OCI-LY7 (cell line): ENCODE data around the gene ZMAT3. TPM values are rescaled to one million over a fixed set of nuclear protein-coding genes. Genes with fewer than 3 reads are reported as not detected.
"Not testable (repeated sequence)": the region's sequence is repeated elsewhere in the genome, so short reads cannot be mapped to it uniquely, and the experiment has no call there.

Experiments
- BruUV-seq: library from RNA; stranded (reverse); fragments of 400-500 nt; replicated peaks from 2 replicates; lab custom pipeline; 2021; lab: Mats Ljungman, UMichigan
- CTCF ChIA-PET: fragments of 300-600 bp; sonication (Branson Sonifier 250); formaldehyde crosslinking; loops from one replicate; lab custom pipeline; 2022; ENCODE audit warnings: antibody characterized with exemption; ENCODE audit not compliant: unreplicated experiment; lab: Charles Lee
- POLR2A ChIA-PET: fragments of 300-600 bp; sonication (Branson Sonifier 250); formaldehyde crosslinking; loops from one replicate; lab custom pipeline; 2022; ENCODE audit warnings: antibody characterized with exemption; lab: Charles Lee
- DNase-seq: peaks from one replicate; pipeline ENCODE4 v3.0.0-alpha.2; 2015; ENCODE audit warnings: low spot score
- H2AFZ ChIP-seq: fragments of 200-600 bp; sonication (generic), shearing (Covaris generic); 2 replicates; pipeline ENCODE4 v1.6.1; 2014; ENCODE audit warnings: mild to moderate bottlenecking, antibody characterized with exemption, low read length, moderate library complexity
- H3K27ac ChIP-seq: fragments of 200-600 bp; sonication (generic); 2 replicates; pipeline ENCODE4 v1.5.1; 2014; ENCODE audit warnings: mixed run types, low read depth, mild to moderate bottlenecking, moderate library complexity, low read length, inconsistent platforms; ENCODE audit not compliant: poor library complexity, severe bottlenecking
- H3K36me3 ChIP-seq: fragments of 200-600 bp; sonication (generic); 2 replicates; pipeline ENCODE4 v1.6.1; 2014; ENCODE audit warnings: mild to moderate bottlenecking, antibody characterized with exemption, low read length, moderate library complexity, mixed read lengths; ENCODE audit not compliant: insufficient read depth
- H3K4me1 ChIP-seq: fragments of 200-600 bp; sonication (generic); 2 replicates; pipeline ENCODE4 v1.5.1; 2014; ENCODE audit warnings: mild to moderate bottlenecking, low read length; ENCODE audit not compliant: insufficient read depth, poor library complexity, severe bottlenecking
- H3K4me2 ChIP-seq: fragments of 200-600 bp; sonication (generic); 2 replicates; pipeline ENCODE4 v1.6.1; 2014; ENCODE audit warnings: mild to moderate bottlenecking, low read length
- H3K4me3 ChIP-seq: fragments of 200-600 bp; sonication (generic); 2 replicates; pipeline ENCODE4 v1.5.1; 2014; ENCODE audit warnings: mild to moderate bottlenecking, low read depth, low read length; ENCODE audit not compliant: poor library complexity, severe bottlenecking
- H3K79me2 ChIP-seq: fragments of 200-600 bp; sonication (generic); 2 replicates; pipeline ENCODE4 v1.6.1; 2016; ENCODE audit warnings: low read depth, mild to moderate bottlenecking, low read length, moderate library complexity, mixed read lengths; ENCODE audit not compliant: insufficient read depth
- H3K9me2 ChIP-seq: fragments of 200-600 bp; sonication (generic); 2 replicates; pipeline ENCODE4 v1.6.1; 2016; ENCODE audit warnings: mild to moderate bottlenecking, low read length, mixed read lengths; ENCODE audit not compliant: insufficient read depth
- H3K9me3 ChIP-seq: fragments of 200-600 bp; sonication (generic); 2 replicates; pipeline ENCODE4 v1.6.1; 2014; ENCODE audit warnings: mild to moderate bottlenecking, mixed run types, low read length, mixed read lengths
- H4K20me1 ChIP-seq: fragments of 200-600 bp; sonication (generic); 2 replicates; pipeline ENCODE4 v1.6.1; 2014; ENCODE audit warnings: mild to moderate bottlenecking, antibody characterized with exemption, low read length, moderate library complexity, mixed read lengths; ENCODE audit not compliant: insufficient read depth
- EZH2phosphoT487 ChIP-seq: fragments of 200-600 bp; sonication (generic); IDR thresholded peaks from 2 replicates; pipeline ENCODE4 v1.6.1; 2018; ENCODE audit warnings: low read depth, borderline replicate concordance, mild to moderate bottlenecking, mixed run types, antibody characterized with exemption, low read length, moderate library complexity, mixed read lengths
- intact Hi-C: fragments of 100-400 bp; cut with micrococcal nuclease; formaldehyde crosslinking; loops from one replicate; pipeline ENCODE4 v1.10.0; 2022; ENCODE audit not compliant: unreplicated experiment
- total RNA-seq, 2 experiments: library from RNA; depleted of rRNA in 1 of 2; stranded (reverse); fragments of >200 nt in 1 of 2; shearing (Covaris generic) in 1 of 2; gene quantifications; 2 replicates each; pipeline ENCODE4 v1.2.3, GENCODE V29; 2014 to 2022
- TF ChIP-seq, protein P1 (sequence below): fragments of 200-600 bp; sonication (generic); conservative IDR thresholded peaks from 2 replicates; pipeline ENCODE4 v1.5.1; 2014; ENCODE audit warnings: mild to moderate bottlenecking, antibody characterized with exemption, low read length, moderate library complexity, mixed read lengths

ZMAT3 gene
- total RNA-seq, 2 experiments from 2014 or later = 3.7 to 11.3 TPM

DNA sequence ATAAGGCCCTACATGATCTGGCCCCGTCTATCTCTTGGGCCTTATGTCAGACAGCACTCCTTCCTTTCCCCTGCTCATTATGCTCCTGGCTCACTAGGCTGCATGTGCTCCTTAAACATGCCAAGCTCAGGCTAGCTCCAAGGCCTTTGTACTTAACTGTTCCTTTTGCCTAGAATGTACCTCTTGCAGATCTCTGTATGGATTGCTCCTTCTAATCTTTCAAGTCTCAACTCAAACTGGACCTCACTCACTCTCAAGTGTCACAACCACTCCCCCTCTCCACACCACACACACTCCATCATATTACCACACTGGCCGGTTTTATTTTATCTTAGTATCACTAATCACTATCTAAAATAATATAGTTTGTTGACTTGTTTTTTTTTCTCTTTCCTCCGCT, 36.4 kb downstream of the ZMAT3 start:
- H3K36me3 ChIP-seq = peaks cover 6% of the 10 kb centered on the region; the same call in 1 of the 2 replicates
- no peak overlapping the region for H3K4me2 ChIP-seq
- no peaks in the 10 kb centered on the region for H4K20me1 ChIP-seq
- intact Hi-C loops = no loop called here
- CTCF ChIA-PET = no interaction called here
- POLR2A ChIA-PET = no interaction called here
- H3K9me2 ChIP-seq = no peaks in the 10 kb centered on the region
- TF ChIP-seq EZH2phosphoT487 = no peak
- TF ChIP-seq, protein P1, sequence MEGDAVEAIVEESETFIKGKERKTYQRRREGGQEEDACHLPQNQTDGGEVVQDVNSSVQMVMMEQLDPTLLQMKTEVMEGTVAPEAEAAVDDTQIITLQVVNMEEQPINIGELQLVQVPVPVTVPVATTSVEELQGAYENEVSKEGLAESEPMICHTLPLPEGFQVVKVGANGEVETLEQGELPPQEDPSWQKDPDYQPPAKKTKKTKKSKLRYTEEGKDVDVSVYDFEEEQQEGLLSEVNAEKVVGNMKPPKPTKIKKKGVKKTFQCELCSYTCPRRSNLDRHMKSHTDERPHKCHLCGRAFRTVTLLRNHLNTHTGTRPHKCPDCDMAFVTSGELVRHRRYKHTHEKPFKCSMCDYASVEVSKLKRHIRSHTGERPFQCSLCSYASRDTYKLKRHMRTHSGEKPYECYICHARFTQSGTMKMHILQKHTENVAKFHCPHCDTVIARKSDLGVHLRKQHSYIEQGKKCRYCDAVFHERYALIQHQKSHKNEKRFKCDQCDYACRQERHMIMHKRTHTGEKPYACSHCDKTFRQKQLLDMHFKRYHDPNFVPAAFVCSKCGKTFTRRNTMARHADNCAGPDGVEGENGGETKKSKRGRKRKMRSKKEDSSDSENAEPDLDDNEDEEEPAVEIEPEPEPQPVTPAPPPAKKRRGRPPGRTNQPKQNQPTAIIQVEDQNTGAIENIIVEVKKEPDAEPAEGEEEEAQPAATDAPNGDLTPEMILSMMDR = no peak
- no peak overlapping the region for H3K4me3 ChIP-seq
- no peaks in the 10 kb centered on the region for H3K9me3 ChIP-seq
- BruUV-seq = no TSS peak
- H3K79me2 ChIP-seq = no peaks in the 10 kb centered on the region
- no peak overlapping the region for H2AFZ ChIP-seq
- no peak overlapping the region for H3K27ac ChIP-seq
- no peaks in the 10 kb centered on the region for H3K4me1 ChIP-seq
- DNase-seq = no peak

DNA sequence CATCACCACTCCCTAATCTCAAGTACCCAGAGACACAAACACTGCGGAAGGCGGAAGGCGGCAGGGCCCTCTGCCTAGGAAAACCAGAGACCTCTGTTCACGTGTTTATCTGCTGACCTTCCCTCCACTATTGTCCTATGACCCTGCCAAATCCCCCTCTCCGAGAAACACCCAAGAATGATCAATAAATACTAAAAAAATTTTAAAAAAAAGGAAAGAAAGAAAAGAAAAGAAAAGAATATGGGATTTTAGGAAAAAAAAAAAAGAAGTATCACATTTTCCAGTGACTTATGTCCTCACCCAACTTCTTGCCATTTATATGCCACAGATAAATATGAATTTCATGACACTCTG, 38.3 kb downstream of the ZMAT3 start:
- H3K4me2 ChIP-seq, intact Hi-C loops, POLR2A ChIA-PET, DNase-seq, H3K4me1 ChIP-seq, H3K36me3 ChIP-seq, H3K4me3 ChIP-seq, H3K9me3 ChIP-seq, H3K79me2 ChIP-seq, H4K20me1 ChIP-seq, H3K9me2 ChIP-seq, H3K27ac ChIP-seq, CTCF ChIA-PET, H2AFZ ChIP-seq, BruUV-seq: not testable (repeated sequence)

DNA sequence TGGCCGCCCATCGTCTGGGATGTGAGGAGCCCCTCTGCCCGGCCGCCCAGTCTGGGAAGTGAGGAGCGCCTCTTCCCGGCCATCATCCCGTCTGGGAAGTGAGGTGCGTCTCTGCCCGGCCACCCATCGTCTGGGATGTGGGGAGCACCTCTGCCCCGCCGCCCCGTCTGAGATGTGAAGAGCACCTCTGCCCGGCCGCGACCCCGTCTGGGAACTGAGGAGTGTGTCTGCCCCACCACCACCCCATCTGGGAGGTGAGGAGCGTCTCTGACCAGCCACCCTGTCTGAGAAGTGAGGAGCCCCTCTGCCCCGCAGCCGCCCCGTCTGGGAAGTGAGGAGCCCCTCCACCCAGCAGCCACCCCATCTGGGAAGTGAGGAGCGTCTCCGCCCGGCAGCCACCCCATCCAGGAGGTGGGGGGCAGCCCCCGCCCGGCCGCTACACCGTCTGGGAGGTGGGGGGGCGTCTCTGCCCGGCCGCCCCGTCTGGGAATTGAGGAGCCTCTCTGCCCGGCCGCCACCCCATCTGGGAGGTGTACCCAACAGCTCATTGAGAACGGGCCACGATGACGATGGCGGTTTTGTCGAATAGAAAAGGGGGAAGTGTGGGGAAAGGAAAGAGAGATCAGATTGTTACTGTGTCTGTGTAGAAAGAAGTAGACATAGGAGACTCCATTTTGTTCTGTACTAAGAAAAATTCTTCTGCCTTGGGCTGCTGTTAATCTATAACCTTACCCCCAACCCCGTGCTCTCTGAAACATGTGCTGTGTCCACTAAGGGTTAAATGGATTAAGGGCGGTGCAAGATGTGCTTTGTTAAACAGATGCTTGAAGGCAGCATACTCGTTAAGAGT, 38.9 kb downstream of the ZMAT3 start:
- H3K4me2 ChIP-seq, POLR2A ChIA-PET, H3K4me1 ChIP-seq, H3K9me3 ChIP-seq, CTCF ChIA-PET, H3K79me2 ChIP-seq, H3K4me3 ChIP-seq, DNase-seq, intact Hi-C loops, H3K27ac ChIP-seq, H3K9me2 ChIP-seq, H3K36me3 ChIP-seq, H2AFZ ChIP-seq, H4K20me1 ChIP-seq, BruUV-seq: not testable (repeated sequence)
